Left lung (tissue), 10 donors: Measurements from ENCODE around the gene TNFRSF1A. TPM values are rescaled to one million over a fixed set of nuclear protein-coding genes. Genes with fewer than 3 reads are reported as not detected.

Experiments used
- ATAC-seq: fragments of 200-7000 bp; cut with Tn5 transposase; one replicate; pipeline ENCODE4 v1.9.1; 2020; ENCODE audit warnings: moderate library complexity
- DNase-seq, 4 donors: peaks; one replicate each; pipeline ENCODE4 v3.0.0-alpha.2; 2013 to 2020
- H3K27ac ChIP-seq, 2 donors: fragments of 200-600 bp; sonication (generic) in 1 of 2; one replicate each; pipeline versions ENCODE4 v1.5.0 to v1.8.0; 2020 to 2021
- H3K27me3 ChIP-seq, 2 donors: fragments of 200-600 bp; sonication (generic) in 1 of 2; one replicate each; pipeline versions ENCODE4 v1.5.0 to v1.8.0; 2020 to 2021
- H3K36me3 ChIP-seq, 2 donors: fragments of 200-600 bp; sonication (generic) in 1 of 2; one replicate each; pipeline versions ENCODE4 v1.5.0 to v1.8.0; 2020 to 2021
- H3K4me1 ChIP-seq, 2 donors: fragments of 200-600 bp; one replicate each; pipeline ENCODE4 v1.8.0; 2021
- H3K4me3 ChIP-seq, 2 donors: fragments of 200-600 bp; sonication (generic) in 1 of 2; one replicate each; pipeline versions ENCODE4 v1.5.0 to v1.8.0; 2020 to 2021; ENCODE audit warnings: mild to moderate bottlenecking in 1 of 2
- H3K9me3 ChIP-seq, 2 donors: fragments of 200-600 bp; sonication (generic) in 1 of 2; one replicate each; pipeline versions ENCODE4 v1.5.0 to v1.8.0; 2020 to 2021
- CTCF ChIP-seq, 2 donors: fragments of 200-600 bp; sonication (generic) in 1 of 2; IDR thresholded peaks; one replicate each; pipeline versions ENCODE4 v1.5.0 to v1.8.0; 2021; ENCODE audit warnings: antibody characterized with exemption in 2 of 2
- intact Hi-C, 2 donors: fragments of 100-400 bp; cut with DNase I; formaldehyde crosslinking; loops; one replicate each; pipeline versions ENCODE4 v1.11.2 to v1.14.2; 2022
- polyA plus RNA-seq, 6 donors: library from polyadenylated mRNA; unstranded; fragments of 120-200 nt; gene quantifications; one replicate each; pipeline ENCODE4 v1.2.1, GENCODE V29; 2013; ENCODE audit not compliant: insufficient read length in 6 of 6
- total RNA-seq, 2 donors: library from RNA; stranded (reverse); fragmentation: NEBNext Ultra II Directional; extraction: Animal tissue kit (Norgen Biotek cat#: 25700); gene quantifications; one replicate each; pipeline ENCODE4 v1.2.1, GENCODE V29; 2021
- donor health status: DM: no; HTN: yes; CAD: no.
- donor health status: DM: no; HTN: no; CAD: no.

The TNFRSF1A gene
- total and polyA plus RNA-seq, 8 donors: 110 to 211 (median 128) TPM

DNA sequence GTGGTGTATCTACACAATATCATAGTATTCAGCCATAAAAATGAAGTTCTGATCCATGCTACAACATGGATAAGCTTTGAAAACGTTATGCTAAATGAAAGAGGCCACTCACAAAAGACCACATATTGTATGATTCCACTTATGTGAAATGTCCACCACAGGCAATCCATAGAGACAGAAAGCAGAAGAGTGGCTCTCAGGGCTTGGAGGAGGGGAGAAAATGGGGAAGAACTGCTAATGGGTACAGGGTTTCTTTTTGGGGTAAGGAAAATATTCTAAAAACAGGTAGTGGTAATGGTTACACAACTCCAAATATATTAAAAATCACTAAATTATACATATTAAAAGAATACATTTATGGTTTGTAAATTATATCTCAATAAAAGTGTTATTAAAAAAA is 17.0 kb upstream of the TNFRSF1A start:
- TF ChIP-seq CTCF (IDR thresholded peaks at IDR 0.05): no peak
- DNase-seq: no peak
- Histone ChIP-seq H3K27me3 (no peaks in the 10 kb centered on the region), H3K27ac (peak overlapping the region in 1 of 2 donors; percentile 42), H3K9me3 (no peaks in the 10 kb centered on the region), H3K4me1 (peaks cover 19 to 84% of the 10 kb centered on the region in 2 donors), H3K4me3 (no peak overlapping the region), H3K36me3 (peaks cover 0 to 9% of the 10 kb centered on the region in 2 donors)
- no peak for ATAC-seq
- intact Hi-C loops: no loop called here

GRCh38 chr12:6356374-6356820 is 14.5 kb upstream of the TNFRSF1A start:
- H3K4me1 ChIP-seq: peaks cover 6 to 80% of the 10 kb centered on the region in 2 donors
- H3K27ac ChIP-seq: peak overlapping the region in 1 of 2 donors; percentile 69
- no peak for DNase-seq
- TF ChIP-seq CTCF (IDR thresholded peaks at IDR 0.05): no peak
- intact Hi-C loops: no loop called here
- peaks cover 0 to 9% of the 10 kb centered on the region in 2 donors for H3K36me3 ChIP-seq
- H3K27me3 ChIP-seq: no peaks in the 10 kb centered on the region
- no peak for ATAC-seq
- H3K9me3 ChIP-seq: no peaks in the 10 kb centered on the region
- no peak overlapping the region for H3K4me3 ChIP-seq

- H3K27ac ChIP-seq: peak overlapping the region in 1 of 2 donors; percentile 69
- no peaks in the 10 kb centered on the region for H3K27me3 ChIP-seq
- no peak for ATAC-seq
- no peak overlapping the region for H3K4me3 ChIP-seq
- H3K9me3 ChIP-seq: no peaks in the 10 kb centered on the region
- H3K4me1 ChIP-seq: peaks cover 4 to 78% of the 10 kb centered on the region in 2 donors
- no peak for TF ChIP-seq CTCF (IDR thresholded peaks at IDR 0.05)
- intact Hi-C loops: no loop called here
- H3K36me3 ChIP-seq: peaks cover 0 to 9% of the 10 kb centered on the region in 2 donors
- DNase-seq: no peak
Observed at GRCh38 chr12:6355491-6356373, 13.9 kb upstream of the TNFRSF1A start.

- ATAC-seq: no peak
- no peak overlapping the region for H3K27ac ChIP-seq
- peaks cover 4 to 70% of the 10 kb centered on the region in 2 donors for H3K4me1 ChIP-seq
- H3K4me3 ChIP-seq: no peak overlapping the region
- intact Hi-C loops: no loop called here
- peaks cover 0 to 9% of the 10 kb centered on the region in 2 donors for H3K36me3 ChIP-seq
- H3K9me3 ChIP-seq: no peaks in the 10 kb centered on the region
- TF ChIP-seq CTCF (IDR thresholded peaks at IDR 0.05): no peak
- no peak for DNase-seq
- H3K27me3 ChIP-seq: no peaks in the 10 kb centered on the region
Observed at GRCh38 chr12:6354495-6355393, 12.9 kb upstream of the TNFRSF1A start.
